ENCODE measurements around the gene C11orf52. TPM values are rescaled to one million over a fixed set of nuclear protein-coding genes. Genes with fewer than 3 reads are reported as not detected.

C11orf52 gene
- total RNA-seq, 1 experiment from 2014 or later = 4.0 TPM

GRCh38 chr11:111937461-111937769, 18.7 kb downstream of the C11orf52 start:
- Histone ChIP-seq H3K9me3 (ENCODE audit: control insufficient read depth, low read depth, low read length) (no peaks in the 10 kb centered on the region), H2BK15ac (ENCODE audit: low read depth, low read length) (no peak overlapping the region), H3K79me1 (ENCODE audit: insufficient read depth, low read depth, low read length, poor library complexity, severe bottlenecking) (no peaks in the 10 kb centered on the region), H2BK5ac (ENCODE audit: insufficient read length, low read length) (no peak overlapping the region), H2BK12ac (ENCODE audit: insufficient read length, low read depth, low read length) (no peak overlapping the region), H4K91ac (ENCODE audit: insufficient read length, low read depth, low read length) (no peak overlapping the region), H3K79me2 (ENCODE audit: insufficient read depth, low read length) (no peaks in the 10 kb centered on the region; the same call in 1 of the 2 replicates), H3K23me2 (ENCODE audit: insufficient read length, low read depth, low read length, poor library complexity, severe bottlenecking) (peaks cover 5% of the 10 kb centered on the region), H3K14ac (ENCODE audit: insufficient read depth, low read length) (peak overlapping the region; percentile 23; the same call in 1 of the 2 replicates), H3K9ac (ENCODE audit: extremely low read depth, insufficient read length, low read length) (peak overlapping the region; percentile 3), H2BK20ac (ENCODE audit: low read depth, low read length, poor library complexity, severe bottlenecking) (no peak overlapping the region), H3K4ac (ENCODE audit: low read depth, low read length) (no peak overlapping the region), H3T11ph (ENCODE audit: low read length) (no peak overlapping the region), H3K4me2 (ENCODE audit: insufficient read depth, insufficient read length, low read length) (peak overlapping the region; percentile 30), H2BK120ac (ENCODE audit: low read depth, low read length, poor library complexity, severe bottlenecking) (no peak overlapping the region), H4K20me1 (ENCODE audit: control insufficient read depth, insufficient read depth, insufficient read length) (no peaks in the 10 kb centered on the region), H3K18ac (ENCODE audit: insufficient read length, low read depth, low read length) (no peak overlapping the region), H4K8ac (replicated peaks; ENCODE audit: insufficient read length, low read depth, low read length) (no peak overlapping the region), H3K27ac (ENCODE audit: insufficient read length, low read depth, low read length) (no peak overlapping the region), H3K27me3 (ENCODE audit: insufficient read depth, low read length) (no peaks in the 10 kb centered on the region), H3K23ac (ENCODE audit: insufficient read length, low read depth, low read length) (no peak overlapping the region), H2AFZ (ENCODE audit: low read length) (no peak overlapping the region), H2AK5ac (ENCODE audit: insufficient read length, low read length) (no peak overlapping the region), H3K56ac (ENCODE audit: insufficient read length, low read depth, low read length) (no peak overlapping the region), H3K4me1 (ENCODE audit: insufficient read depth, low read length) (peaks cover 5% of the 10 kb centered on the region; the same call in 1 of the 2 replicates), H4K5ac (ENCODE audit: insufficient read length, low read depth, low read length) (no peak overlapping the region)
- no peak for TF ChIP-seq CTCF (conservative IDR thresholded peaks at IDR 0.05)
- H3K36me3 Mint-ChIP-seq (ENCODE audit: insufficient read depth in 1 of 3, low read depth in 3 of 3) = no peaks in the 10 kb centered on the region
- no CpG with 5 or more reads among the region's 9 CpGs for WGBS (ENCODE audit: extremely low coverage, insufficient read length, low lambda C conversion rate)
- H3K4me1 Mint-ChIP-seq = peaks cover 33 to 42% of the 10 kb centered on the region in 2 experiments
- peak overlapping the region; percentile 81 to 87 for H3K4me3 Mint-ChIP-seq
- H3K27ac Mint-ChIP-seq = peak overlapping the region; percentile 42 to 80 (median 53); a peak in 2 of 7 replicates
- peaks cover 1% of the 10 kb centered on the region; the same call in 1 of the 2 replicates for H3K27me3 Mint-ChIP-seq (ENCODE audit: low read depth)
- no peak for DNase-seq
- no peaks in the 10 kb centered on the region for H3K9me3 Mint-ChIP-seq

All from H9 (cell line).